Measurements from ENCODE around the gene CCNB2. TPM values are rescaled to one million over a fixed set of nuclear protein-coding genes. Genes with fewer than 3 reads are reported as not detected.

Gene CCNB2
- polyA plus RNA-seq, 1 donor from 2014 or later = 4.4 TPM

DNA sequence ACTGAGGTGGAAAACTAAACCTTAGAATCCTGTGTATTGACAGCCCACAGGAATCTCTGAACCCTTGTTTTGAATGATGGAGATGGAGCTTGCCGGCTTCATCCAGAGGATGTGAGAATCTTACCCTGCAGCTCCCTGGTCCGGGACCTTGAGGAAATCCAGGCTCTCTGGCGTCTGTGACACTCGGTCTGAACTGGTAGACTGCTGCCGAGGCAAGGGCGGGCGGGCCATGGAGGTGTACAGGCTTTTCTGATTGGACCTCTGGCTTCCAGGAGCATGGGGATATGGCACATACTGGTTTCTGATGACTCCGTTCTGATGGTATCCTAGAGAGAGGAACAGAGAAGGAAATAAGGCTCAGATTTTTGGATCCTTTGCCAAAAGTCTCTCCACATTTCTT is 48.5 kb downstream of the CCNB2 start:
- Histone ChIP-seq H3K27me3 (ENCODE audit: insufficient read depth, low read depth, low read length) (no peaks in the 10 kb centered on the region), H3K27ac (ENCODE audit: low read length) (no peak overlapping the region), H2AFZ (ENCODE audit: low read depth, low read length) (no peak overlapping the region), H3K4me3 (ENCODE audit: low read length) (no peak overlapping the region), H3K36me3 (ENCODE audit: insufficient read depth, low read length) (no peaks in the 10 kb centered on the region), H3F3A (ENCODE audit: insufficient read depth, low read length, poor library complexity, severe bottlenecking) (no peaks in the 10 kb centered on the region), H3K9me2 (ENCODE audit: insufficient read depth, low read length) (no peaks in the 10 kb centered on the region), H3K9ac (ENCODE audit: low read length) (no peak overlapping the region), H3K79me2 (replicated peaks; ENCODE audit: insufficient read depth, low read length) (no peaks in the 10 kb centered on the region), H3K9me3 (ENCODE audit: low read length) (no peaks in the 10 kb centered on the region), H3K4me2 (ENCODE audit: low read length) (no peak overlapping the region), H4K20me1 (ENCODE audit: insufficient read depth) (no peaks in the 10 kb centered on the region)
- TF ChIP-seq RAD21 (conservative IDR thresholded peaks at IDR 0.05) = no peak
- TF ChIP-seq, protein P1, sequence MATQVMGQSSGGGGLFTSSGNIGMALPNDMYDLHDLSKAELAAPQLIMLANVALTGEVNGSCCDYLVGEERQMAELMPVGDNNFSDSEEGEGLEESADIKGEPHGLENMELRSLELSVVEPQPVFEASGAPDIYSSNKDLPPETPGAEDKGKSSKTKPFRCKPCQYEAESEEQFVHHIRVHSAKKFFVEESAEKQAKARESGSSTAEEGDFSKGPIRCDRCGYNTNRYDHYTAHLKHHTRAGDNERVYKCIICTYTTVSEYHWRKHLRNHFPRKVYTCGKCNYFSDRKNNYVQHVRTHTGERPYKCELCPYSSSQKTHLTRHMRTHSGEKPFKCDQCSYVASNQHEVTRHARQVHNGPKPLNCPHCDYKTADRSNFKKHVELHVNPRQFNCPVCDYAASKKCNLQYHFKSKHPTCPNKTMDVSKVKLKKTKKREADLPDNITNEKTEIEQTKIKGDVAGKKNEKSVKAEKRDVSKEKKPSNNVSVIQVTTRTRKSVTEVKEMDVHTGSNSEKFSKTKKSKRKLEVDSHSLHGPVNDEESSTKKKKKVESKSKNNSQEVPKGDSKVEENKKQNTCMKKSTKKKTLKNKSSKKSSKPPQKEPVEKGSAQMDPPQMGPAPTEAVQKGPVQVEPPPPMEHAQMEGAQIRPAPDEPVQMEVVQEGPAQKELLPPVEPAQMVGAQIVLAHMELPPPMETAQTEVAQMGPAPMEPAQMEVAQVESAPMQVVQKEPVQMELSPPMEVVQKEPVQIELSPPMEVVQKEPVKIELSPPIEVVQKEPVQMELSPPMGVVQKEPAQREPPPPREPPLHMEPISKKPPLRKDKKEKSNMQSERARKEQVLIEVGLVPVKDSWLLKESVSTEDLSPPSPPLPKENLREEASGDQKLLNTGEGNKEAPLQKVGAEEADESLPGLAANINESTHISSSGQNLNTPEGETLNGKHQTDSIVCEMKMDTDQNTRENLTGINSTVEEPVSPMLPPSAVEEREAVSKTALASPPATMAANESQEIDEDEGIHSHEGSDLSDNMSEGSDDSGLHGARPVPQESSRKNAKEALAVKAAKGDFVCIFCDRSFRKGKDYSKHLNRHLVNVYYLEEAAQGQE (IDR thresholded peaks at IDR 0.05; ENCODE audit: borderline replicate concordance) = no peak
- TF ChIP-seq EP300 (conservative IDR thresholded peaks at IDR 0.05; ENCODE audit: poor library complexity, severe bottlenecking) = no peak
- TF ChIP-seq SMC3 (conservative IDR thresholded peaks at IDR 0.05; ENCODE audit: poor library complexity) = no peak
- TF ChIP-seq EZH2 (IDR thresholded peaks at IDR 0.05; ENCODE audit: borderline replicate concordance, insufficient read depth, low read length, poor library complexity, severe bottlenecking) = no peak
- TF ChIP-seq TAF1 (IDR thresholded peaks at IDR 0.05; ENCODE audit: low read depth) = no peak
- TF ChIP-seq, protein P2, sequence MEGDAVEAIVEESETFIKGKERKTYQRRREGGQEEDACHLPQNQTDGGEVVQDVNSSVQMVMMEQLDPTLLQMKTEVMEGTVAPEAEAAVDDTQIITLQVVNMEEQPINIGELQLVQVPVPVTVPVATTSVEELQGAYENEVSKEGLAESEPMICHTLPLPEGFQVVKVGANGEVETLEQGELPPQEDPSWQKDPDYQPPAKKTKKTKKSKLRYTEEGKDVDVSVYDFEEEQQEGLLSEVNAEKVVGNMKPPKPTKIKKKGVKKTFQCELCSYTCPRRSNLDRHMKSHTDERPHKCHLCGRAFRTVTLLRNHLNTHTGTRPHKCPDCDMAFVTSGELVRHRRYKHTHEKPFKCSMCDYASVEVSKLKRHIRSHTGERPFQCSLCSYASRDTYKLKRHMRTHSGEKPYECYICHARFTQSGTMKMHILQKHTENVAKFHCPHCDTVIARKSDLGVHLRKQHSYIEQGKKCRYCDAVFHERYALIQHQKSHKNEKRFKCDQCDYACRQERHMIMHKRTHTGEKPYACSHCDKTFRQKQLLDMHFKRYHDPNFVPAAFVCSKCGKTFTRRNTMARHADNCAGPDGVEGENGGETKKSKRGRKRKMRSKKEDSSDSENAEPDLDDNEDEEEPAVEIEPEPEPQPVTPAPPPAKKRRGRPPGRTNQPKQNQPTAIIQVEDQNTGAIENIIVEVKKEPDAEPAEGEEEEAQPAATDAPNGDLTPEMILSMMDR (IDR thresholded peaks at IDR 0.05; ENCODE audit: poor library complexity, severe bottlenecking) = no peak
- no peak for TF ChIP-seq MXI1 (conservative IDR thresholded peaks at IDR 0.05; ENCODE audit: poor library complexity, severe bottlenecking)

DNA sequence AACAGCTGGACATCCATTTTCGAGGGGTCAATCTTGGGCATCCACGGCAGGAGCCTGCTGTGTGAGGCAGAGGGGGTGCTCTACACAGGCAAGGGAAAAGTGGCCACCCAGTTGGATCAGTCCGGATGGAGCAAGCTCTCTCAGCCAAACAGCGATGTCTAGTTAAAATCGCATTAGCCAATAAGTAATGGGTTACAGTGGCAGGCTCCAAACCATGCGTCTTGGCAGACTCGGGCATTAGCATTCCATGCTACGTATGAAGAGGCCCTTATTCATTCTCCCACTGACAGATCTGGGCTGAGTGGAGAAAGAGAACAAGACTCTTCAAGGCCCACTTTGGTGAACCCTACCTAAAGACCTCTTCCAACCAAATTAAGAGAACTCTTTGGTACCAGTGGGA is 49.3 kb downstream of the CCNB2 start:
- Histone ChIP-seq H3K9me2 (ENCODE audit: insufficient read depth, low read length) (no peaks in the 10 kb centered on the region), H2AFZ (ENCODE audit: low read depth, low read length) (no peak overlapping the region), H3K27ac (ENCODE audit: low read length) (no peak overlapping the region), H3K27me3 (ENCODE audit: insufficient read depth, low read depth, low read length) (no peaks in the 10 kb centered on the region), H3F3A (ENCODE audit: insufficient read depth, low read length, poor library complexity, severe bottlenecking) (no peaks in the 10 kb centered on the region), H3K4me3 (ENCODE audit: low read length) (no peak overlapping the region), H3K36me3 (ENCODE audit: insufficient read depth, low read length) (no peaks in the 10 kb centered on the region), H3K4me2 (ENCODE audit: low read length) (no peak overlapping the region), H3K9ac (ENCODE audit: low read length) (no peak overlapping the region), H3K9me3 (ENCODE audit: low read length) (no peaks in the 10 kb centered on the region), H4K20me1 (ENCODE audit: insufficient read depth) (no peaks in the 10 kb centered on the region), H3K79me2 (replicated peaks; ENCODE audit: insufficient read depth, low read length) (no peaks in the 10 kb centered on the region)
- TF ChIP-seq MXI1 (conservative IDR thresholded peaks at IDR 0.05; ENCODE audit: poor library complexity, severe bottlenecking) (no peak), EP300 (conservative IDR thresholded peaks at IDR 0.05; ENCODE audit: poor library complexity, severe bottlenecking) (no peak), EZH2 (IDR thresholded peaks at IDR 0.05; ENCODE audit: borderline replicate concordance, insufficient read depth, low read length, poor library complexity, severe bottlenecking) (no peak), SMC3 (conservative IDR thresholded peaks at IDR 0.05; ENCODE audit: poor library complexity) (no peak), TAF1 (IDR thresholded peaks at IDR 0.05; ENCODE audit: low read depth) (no peak), POLR2AphosphoS5 (IDR thresholded peaks at IDR 0.05) (no peak), RAD21 (conservative IDR thresholded peaks at IDR 0.05) (no peak)
- TF ChIP-seq, protein P1 (IDR thresholded peaks at IDR 0.05; ENCODE audit: borderline replicate concordance) = no peak
- TF ChIP-seq, protein P2 (IDR thresholded peaks at IDR 0.05; ENCODE audit: poor library complexity, severe bottlenecking) = no peak

Data from neural cell (in vitro differentiated cells).